ENCODE data around the gene ZDHHC21.

DNA sequence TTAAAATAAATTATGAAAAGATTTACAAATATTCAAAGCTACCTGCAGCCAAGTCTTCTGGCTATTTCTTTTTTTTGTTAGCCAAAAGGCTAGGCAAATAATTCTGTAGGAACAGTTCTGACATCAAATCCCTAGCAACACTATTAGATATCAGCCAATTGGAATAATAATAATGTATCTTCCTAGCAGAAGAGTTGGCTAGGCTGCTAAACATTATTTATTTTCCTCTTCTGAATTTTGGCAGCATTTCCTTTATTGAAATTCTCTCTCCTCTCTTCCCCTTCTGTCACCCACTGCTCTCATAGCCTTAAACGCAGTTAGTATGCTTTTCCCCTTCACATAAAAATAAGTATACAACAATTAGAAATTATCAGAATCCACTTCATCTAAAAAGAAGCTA, 42.6 kb downstream of the ZDHHC21 start:
- TF ChIP-seq YY1 (IDR thresholded peaks at IDR 0.05; ENCODE audit: low read depth, low read length) (no peak), GABPA (IDR thresholded peaks at IDR 0.05; ENCODE audit: borderline replicate concordance, insufficient read depth, low read length) (no peak)
- TF ChIP-seq, protein P1, sequence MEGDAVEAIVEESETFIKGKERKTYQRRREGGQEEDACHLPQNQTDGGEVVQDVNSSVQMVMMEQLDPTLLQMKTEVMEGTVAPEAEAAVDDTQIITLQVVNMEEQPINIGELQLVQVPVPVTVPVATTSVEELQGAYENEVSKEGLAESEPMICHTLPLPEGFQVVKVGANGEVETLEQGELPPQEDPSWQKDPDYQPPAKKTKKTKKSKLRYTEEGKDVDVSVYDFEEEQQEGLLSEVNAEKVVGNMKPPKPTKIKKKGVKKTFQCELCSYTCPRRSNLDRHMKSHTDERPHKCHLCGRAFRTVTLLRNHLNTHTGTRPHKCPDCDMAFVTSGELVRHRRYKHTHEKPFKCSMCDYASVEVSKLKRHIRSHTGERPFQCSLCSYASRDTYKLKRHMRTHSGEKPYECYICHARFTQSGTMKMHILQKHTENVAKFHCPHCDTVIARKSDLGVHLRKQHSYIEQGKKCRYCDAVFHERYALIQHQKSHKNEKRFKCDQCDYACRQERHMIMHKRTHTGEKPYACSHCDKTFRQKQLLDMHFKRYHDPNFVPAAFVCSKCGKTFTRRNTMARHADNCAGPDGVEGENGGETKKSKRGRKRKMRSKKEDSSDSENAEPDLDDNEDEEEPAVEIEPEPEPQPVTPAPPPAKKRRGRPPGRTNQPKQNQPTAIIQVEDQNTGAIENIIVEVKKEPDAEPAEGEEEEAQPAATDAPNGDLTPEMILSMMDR (IDR thresholded peaks at IDR 0.05; ENCODE audit: control extremely low read depth in 1 of 3, insufficient read depth in 1 of 3, low read depth in 1 of 3, low read length in 3 of 3): no peak
